Neural progenitor cell (in vitro differentiated cells): Measurements from ENCODE around the gene SP6. TPM values are rescaled to one million over a fixed set of nuclear protein-coding genes. Genes with fewer than 3 reads are reported as not detected.

ENCODE experiments used
- DNase-seq: peaks from one replicate; pipeline ENCODE4 v3.0.0-alpha.2; 2016; ENCODE audit warnings: low spot score
- H2AFZ ChIP-seq: fragments of 200-600 bp; sonication (generic); replicated peaks from 2 replicates; pipeline ENCODE4 v1.6.1; 2016; ENCODE audit warnings: antibody characterized with exemption
- H3F3A ChIP-seq: fragments of 200-600 bp; sonication (generic); 2 replicates; pipeline ENCODE4 v1.6.1; 2016; ENCODE audit warnings: antibody characterized with exemption, low read depth
- H3K27ac ChIP-seq: fragments of 200-600 bp; sonication (generic); 2 replicates; pipeline ENCODE4 v1.5.1; 2016; ENCODE audit warnings: mild to moderate bottlenecking
- H3K27me3 ChIP-seq: fragments of 200-600 bp; sonication (generic); 2 replicates; pipeline ENCODE4 v1.6.1; 2016; ENCODE audit warnings: mild to moderate bottlenecking, moderate library complexity
- H3K36me3 ChIP-seq: fragments of 200-600 bp; sonication (generic); 2 replicates; pipeline ENCODE4 v1.5.1; 2016
- H3K4me1 ChIP-seq: fragments of 200-600 bp; sonication (generic); 2 replicates; pipeline ENCODE4 v1.6.1; 2016; ENCODE audit warnings: mixed run types
- H3K4me2 ChIP-seq: fragments of 200-600 bp; sonication (generic); 2 replicates; pipeline ENCODE4 v1.6.1; 2016
- H3K4me3 ChIP-seq: fragments of 200-600 bp; sonication (generic); 2 replicates; pipeline ENCODE4 v1.5.1; 2016
- H3K79me2 ChIP-seq: fragments of 200-600 bp; sonication (generic); 2 replicates; pipeline ENCODE4 v1.6.1; 2016; ENCODE audit warnings: low read depth
- H3K9ac ChIP-seq: fragments of 200-600 bp; sonication (generic); 2 replicates; pipeline ENCODE4 v1.6.1; 2016
- H3K9me3 ChIP-seq: fragments of 200-600 bp; sonication (generic); 2 replicates; pipeline ENCODE4 v1.5.1; 2016; ENCODE audit warnings: low read depth
- H4K20me1 ChIP-seq: fragments of 200-600 bp; sonication (generic); 2 replicates; pipeline ENCODE4 v1.6.1; 2016; ENCODE audit warnings: low read depth
- H3K27ac Mint-ChIP-seq: 3 replicates; pipeline ENCODE4 v1.8.0; 2021; ENCODE audit warnings: mixed read lengths
- H3K27me3 Mint-ChIP-seq: 2 replicates; pipeline ENCODE4 v1.8.0; 2022; ENCODE audit warnings: low read depth, mild to moderate bottlenecking, inconsistent platforms, moderate library complexity, mixed read lengths; ENCODE audit not compliant: insufficient read depth
- H3K36me3 Mint-ChIP-seq: 3 replicates; pipeline ENCODE4 v1.8.0; 2021; ENCODE audit warnings: mixed read lengths
- H3K4me1 Mint-ChIP-seq: 3 replicates; pipeline ENCODE4 v1.8.0; 2021; ENCODE audit warnings: mixed read lengths
- H3K4me3 Mint-ChIP-seq: 3 replicates; pipeline ENCODE4 v1.8.0; 2021; ENCODE audit warnings: mild to moderate bottlenecking, moderate library complexity, mixed read lengths
- H3K9me3 Mint-ChIP-seq: 3 replicates; pipeline ENCODE4 v1.8.0; 2020; ENCODE audit warnings: mixed read lengths
- CTCF ChIP-seq: fragments of 200-600 bp; sonication (generic); IDR thresholded peaks from 2 replicates; pipeline ENCODE4 v1.5.1; 2017; ENCODE audit warnings: antibody characterized with exemption, mild to moderate bottlenecking
- EZH2 ChIP-seq: fragments of 200-600 bp; sonication (generic); IDR thresholded peaks from 2 replicates; pipeline ENCODE4 v1.6.1; 2017; ENCODE audit warnings: antibody characterized with exemption, mild to moderate bottlenecking, moderate library complexity
- EZH2phosphoT487 ChIP-seq: fragments of 200-600 bp; sonication (generic); IDR thresholded peaks from 2 replicates; pipeline ENCODE4 v1.6.1; 2017; ENCODE audit warnings: antibody characterized with exemption
- total RNA-seq: library from RNA; depleted of rRNA; stranded (reverse); fragments of >200 nt; gene quantifications from 2 replicates; pipeline ENCODE4 v1.2.3, GENCODE V29; 2015; ENCODE audit warnings: low replicate concordance

The SP6 gene
- total RNA-seq, 1 donor from 2014 or later: 0.04 TPM

- H4K20me1 ChIP-seq: no peaks in the 10 kb centered on the region
- peaks cover 13% of the 10 kb centered on the region for H3K4me1 ChIP-seq
- H3K4me1 Mint-ChIP-seq: peaks cover 18% of the 10 kb centered on the region
- no peaks in the 10 kb centered on the region for H3K36me3 Mint-ChIP-seq
- no peaks in the 10 kb centered on the region for H3K9me3 Mint-ChIP-seq
- peaks cover 5% of the 10 kb centered on the region for H3F3A ChIP-seq
- no peak overlapping the region for H3K27ac ChIP-seq
- H3K4me2 ChIP-seq: no peak overlapping the region
- no peak overlapping the region for H3K4me3 ChIP-seq
- no peak for TF ChIP-seq EZH2phosphoT487
- TF ChIP-seq EZH2: no peak
- TF ChIP-seq CTCF: peak; percentile 99
- no peaks in the 10 kb centered on the region for H3K27me3 ChIP-seq
- no peaks in the 10 kb centered on the region for H3K36me3 ChIP-seq
- peak; percentile 91 for DNase-seq
- no peaks in the 10 kb centered on the region for H3K27me3 Mint-ChIP-seq
- H3K4me3 Mint-ChIP-seq: no peak overlapping the region
- H3K79me2 ChIP-seq: no peaks in the 10 kb centered on the region
- no peak overlapping the region for H3K9ac ChIP-seq
- H3K9me3 ChIP-seq: no peaks in the 10 kb centered on the region
- no peak overlapping the region for H2AFZ ChIP-seq
- H3K27ac Mint-ChIP-seq: no peak overlapping the region
Measured at GRCh38 chr17:47889734-47890529, 39.0 kb upstream of the SP6 start.

GRCh38 chr17:47888293-47888692, 37.3 kb upstream of the SP6 start:
- Mint-ChIP-seq H3K9me3 (no peaks in the 10 kb centered on the region), H3K4me3 (no peak overlapping the region), H3K27ac (no peak overlapping the region), H3K36me3 (no peaks in the 10 kb centered on the region), H3K27me3 (peaks cover 2% of the 10 kb centered on the region), H3K4me1 (peaks cover 8% of the 10 kb centered on the region)
- H3K4me3 ChIP-seq: no peak overlapping the region
- H3K27me3 ChIP-seq: no peaks in the 10 kb centered on the region
- no peaks in the 10 kb centered on the region for H3K79me2 ChIP-seq
- no peak for TF ChIP-seq EZH2phosphoT487
- TF ChIP-seq EZH2: no peak
- no peak for TF ChIP-seq CTCF
- H3K9me3 ChIP-seq: no peaks in the 10 kb centered on the region
- no peak overlapping the region for H2AFZ ChIP-seq
- H3F3A ChIP-seq: no peaks in the 10 kb centered on the region
- no peak for DNase-seq
- no peak overlapping the region for H3K9ac ChIP-seq
- H3K36me3 ChIP-seq: no peaks in the 10 kb centered on the region
- H3K27ac ChIP-seq: no peak overlapping the region
- peaks cover 9% of the 10 kb centered on the region for H3K4me1 ChIP-seq
- H4K20me1 ChIP-seq: no peaks in the 10 kb centered on the region
- no peak overlapping the region for H3K4me2 ChIP-seq

- H3K4me3 Mint-ChIP-seq: no peak overlapping the region
- H3K4me1 ChIP-seq: peaks cover 9% of the 10 kb centered on the region
- DNase-seq: no peak
- TF ChIP-seq CTCF (no peak), EZH2phosphoT487 (no peak), EZH2 (no peak)
- H3K36me3 Mint-ChIP-seq: no peaks in the 10 kb centered on the region
- no peaks in the 10 kb centered on the region for H3K79me2 ChIP-seq
- no peak overlapping the region for H3K27ac ChIP-seq
- no peaks in the 10 kb centered on the region for H3K27me3 ChIP-seq
- no peaks in the 10 kb centered on the region for H3K36me3 ChIP-seq
- H3F3A ChIP-seq: no peaks in the 10 kb centered on the region
- peak overlapping the region; percentile 1 for H2AFZ ChIP-seq
- H3K9ac ChIP-seq: no peak overlapping the region
- H3K4me3 ChIP-seq: no peak overlapping the region
- no peaks in the 10 kb centered on the region for H3K9me3 Mint-ChIP-seq
- H3K27me3 Mint-ChIP-seq: peaks cover 10% of the 10 kb centered on the region
- no peak overlapping the region for H3K27ac Mint-ChIP-seq
- H4K20me1 ChIP-seq: no peaks in the 10 kb centered on the region
- H3K4me1 Mint-ChIP-seq: peaks cover 8% of the 10 kb centered on the region
- H3K4me2 ChIP-seq: no peak overlapping the region
- no peaks in the 10 kb centered on the region for H3K9me3 ChIP-seq
Measured at GRCh38 chr17:47884905-47885730, 34.2 kb upstream of the SP6 start.
